Panc1 (cell line): ENCODE measurements around the gene DNM3.

Source experiments
- CTCF ChIP-seq: fragments of 450-650 bp; IDR thresholded peaks from 2 replicates; pipeline ENCODE4 v1.5.1; 2017; ENCODE audit warnings: mild to moderate bottlenecking
- POLR2AphosphoS5 ChIP-seq: IDR thresholded peaks from 2 replicates; pipeline ENCODE4 v1.6.1; 2012; ENCODE audit warnings: mild to moderate bottlenecking, low read depth, low read length, moderate library complexity
- REST ChIP-seq, 2 experiments: IDR thresholded peaks; 2 replicates each; pipeline ENCODE4 v1.6.1; 2011 to 2012; ENCODE audit warnings: low read depth in 2 of 2, control low read depth in 1 of 2, low read length in 1 of 2, mild to moderate bottlenecking in 1 of 2, moderate library complexity in 1 of 2; ENCODE audit not compliant: insufficient read depth in 1 of 2
- SIN3A ChIP-seq: IDR thresholded peaks from 2 replicates; pipeline ENCODE4 v1.6.1; 2012; ENCODE audit warnings: low read depth, mild to moderate bottlenecking, low read length, moderate library complexity, borderline replicate concordance; ENCODE audit not compliant: insufficient read depth
- TCF7L2 ChIP-seq: IDR thresholded peaks from 2 replicates; pipeline ENCODE4 v1.6.1; 2011; ENCODE audit warnings: mild to moderate bottlenecking, low read depth, low read length, inconsistent platforms

- TF ChIP-seq CTCF (no peak), SIN3A (no peak), POLR2AphosphoS5 (no peak), TCF7L2 (no peak), REST (IDR thresholded peaks at IDR 0.05; ENCODE audit: insufficient read depth in 1 of 2, low read depth in 2 of 2, low read length in 1 of 2) (no peak)
These were observed 199.8 kb downstream of the DNM3 start for GRCh38 chr1:172041102-172041501.
